K562 (cell line): ENCODE results near the gene RALGPS1.

ENCODE experiments used
- CEBPB ChIP-seq: fragments of 450-650 bp; IDR thresholded peaks from 2 replicates; pipeline ENCODE4 v1.6.1; 2016; ENCODE audit warnings: missing genetic modification characterization, missing compliant biosample characterization
- POLR2A ChIP-seq: fragments of 450-650 bp; conservative IDR thresholded peaks from 2 replicates; pipeline ENCODE4 v1.6.1; 2016
- RAD21 ChIP-seq, 2 experiments: fragments of 250-450 bp in 1 of 2; fragments of 450-650 bp in 1 of 2; sonication (Bioruptor Pico) in 1 of 2; formaldehyde crosslinking in 1 of 2; IDR thresholded peaks in 1 of 2; conservative IDR thresholded peaks in 1 of 2; 2 replicates each; pipeline versions ENCODE4 v1.4.0 to v1.8.0; 2020 to 2022; ENCODE audit warnings: mild to moderate bottlenecking in 2 of 2, moderate library complexity in 1 of 2
- RBM15 ChIP-seq: fragments of 200-400 bp; formaldehyde crosslinking; IDR thresholded peaks from 2 replicates; pipeline ENCODE4 v1.6.1; 2018; ENCODE audit warnings: mild to moderate bottlenecking, low read length, moderate library complexity; ENCODE audit not compliant: insufficient read depth
- TF ChIP-seq, protein P1 (sequence below): sonication (generic); formaldehyde crosslinking; IDR thresholded peaks from 2 replicates; pipeline ENCODE4 v1.8.1; 2023; ENCODE audit warnings: mild to moderate bottlenecking, missing genetic modification reagents, moderate library complexity
- TF ChIP-seq, protein P2 (sequence below): sonication (generic); formaldehyde crosslinking; IDR thresholded peaks from 2 replicates; pipeline ENCODE4 v1.4.0; 2020; ENCODE audit warnings: mild to moderate bottlenecking, missing genetic modification reagents
- TF ChIP-seq, protein P3 (sequence below), 2 experiments: fragments of 450-650 bp in 1 of 2; sonication (generic) in 1 of 2; formaldehyde crosslinking in 1 of 2; IDR thresholded peaks in 1 of 2; conservative IDR thresholded peaks in 1 of 2; 2 replicates each; pipeline versions ENCODE4 v1.6.1 to v1.8.1; 2016 to 2023; ENCODE audit warnings: mild to moderate bottlenecking in 2 of 2, moderate library complexity in 2 of 2, inconsistent platforms in 1 of 2, missing genetic modification reagents in 1 of 2

DNA sequence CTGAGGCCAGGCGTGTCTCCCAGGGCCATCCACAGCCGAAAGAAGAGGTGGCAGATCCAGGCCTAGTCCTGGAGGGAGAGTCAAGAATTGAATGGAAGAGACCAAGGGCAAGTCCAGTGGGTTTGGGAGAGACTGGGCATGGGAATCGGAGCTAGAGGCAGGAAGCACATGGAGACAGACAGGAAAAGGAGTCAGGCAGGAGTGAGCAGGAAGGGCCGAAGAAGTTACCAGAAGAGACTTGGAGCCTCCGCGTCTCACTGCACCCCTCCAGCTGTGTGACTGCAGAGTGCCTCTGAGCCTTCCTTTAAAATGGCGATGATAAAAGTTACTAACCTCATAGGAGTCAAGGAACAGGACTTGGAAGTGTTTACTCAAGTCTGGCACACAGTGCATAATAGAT, 272.2 kb downstream of the RALGPS1 start:
- TF ChIP-seq CEBPB (tag), result no peak
- no peak for TF ChIP-seq POLR2A
- no peak for TF ChIP-seq RAD21 (CRISPR knock-in tag; conservative IDR thresholded peaks at IDR 0.05 in 1 of 2, IDR thresholded peaks at IDR 0.05 in 1 of 2)
- TF ChIP-seq, protein P1, sequence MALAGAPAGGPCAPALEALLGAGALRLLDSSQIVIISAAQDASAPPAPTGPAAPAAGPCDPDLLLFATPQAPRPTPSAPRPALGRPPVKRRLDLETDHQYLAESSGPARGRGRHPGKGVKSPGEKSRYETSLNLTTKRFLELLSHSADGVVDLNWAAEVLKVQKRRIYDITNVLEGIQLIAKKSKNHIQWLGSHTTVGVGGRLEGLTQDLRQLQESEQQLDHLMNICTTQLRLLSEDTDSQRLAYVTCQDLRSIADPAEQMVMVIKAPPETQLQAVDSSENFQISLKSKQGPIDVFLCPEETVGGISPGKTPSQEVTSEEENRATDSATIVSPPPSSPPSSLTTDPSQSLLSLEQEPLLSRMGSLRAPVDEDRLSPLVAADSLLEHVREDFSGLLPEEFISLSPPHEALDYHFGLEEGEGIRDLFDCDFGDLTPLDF (CRISPR knock-in tag), result no peak
- TF ChIP-seq RBM15, result no peak
- TF ChIP-seq, protein P2, sequence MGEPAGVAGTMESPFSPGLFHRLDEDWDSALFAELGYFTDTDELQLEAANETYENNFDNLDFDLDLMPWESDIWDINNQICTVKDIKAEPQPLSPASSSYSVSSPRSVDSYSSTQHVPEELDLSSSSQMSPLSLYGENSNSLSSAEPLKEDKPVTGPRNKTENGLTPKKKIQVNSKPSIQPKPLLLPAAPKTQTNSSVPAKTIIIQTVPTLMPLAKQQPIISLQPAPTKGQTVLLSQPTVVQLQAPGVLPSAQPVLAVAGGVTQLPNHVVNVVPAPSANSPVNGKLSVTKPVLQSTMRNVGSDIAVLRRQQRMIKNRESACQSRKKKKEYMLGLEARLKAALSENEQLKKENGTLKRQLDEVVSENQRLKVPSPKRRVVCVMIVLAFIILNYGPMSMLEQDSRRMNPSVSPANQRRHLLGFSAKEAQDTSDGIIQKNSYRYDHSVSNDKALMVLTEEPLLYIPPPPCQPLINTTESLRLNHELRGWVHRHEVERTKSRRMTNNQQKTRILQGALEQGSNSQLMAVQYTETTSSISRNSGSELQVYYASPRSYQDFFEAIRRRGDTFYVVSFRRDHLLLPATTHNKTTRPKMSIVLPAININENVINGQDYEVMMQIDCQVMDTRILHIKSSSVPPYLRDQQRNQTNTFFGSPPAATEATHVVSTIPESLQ (CRISPR knock-in tag), result no peak
- TF ChIP-seq, protein P3, sequence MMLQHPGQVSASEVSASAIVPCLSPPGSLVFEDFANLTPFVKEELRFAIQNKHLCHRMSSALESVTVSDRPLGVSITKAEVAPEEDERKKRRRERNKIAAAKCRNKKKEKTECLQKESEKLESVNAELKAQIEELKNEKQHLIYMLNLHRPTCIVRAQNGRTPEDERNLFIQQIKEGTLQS (IDR thresholded peaks at IDR 0.05), result no peak
- TF ChIP-seq, protein P3 (CRISPR knock-in tag; conservative IDR thresholded peaks at IDR 0.05), result no peak
